Measurements from ENCODE around the gene SLC1A1.
"Not testable (repeated sequence)": the region's sequence is repeated elsewhere in the genome, so short reads cannot be mapped to it uniquely, and the experiment has no call there.

Gene SLC1A1

GRCh38 chr9:4507306-4508130 lies 17.2 kb downstream of the SLC1A1 start:
- no peak for DNase-seq

- DNase-seq = no peak
Measured at GRCh38 chr9:4508246-4508906, 18.1 kb downstream of the SLC1A1 start.

- DNase-seq = no peak
Measured at GRCh38 chr9:4508907-4509589, 18.8 kb downstream of the SLC1A1 start.

- DNase-seq = no peak
Measured at GRCh38 chr9:4509590-4509984, 19.3 kb downstream of the SLC1A1 start.

- no peak for DNase-seq
Measured at GRCh38 chr9:4510546-4511322, 20.5 kb downstream of the SLC1A1 start.

- no peak for DNase-seq
Measured at GRCh38 chr9:4514252-4515128, 24.2 kb downstream of the SLC1A1 start.

GRCh38 chr9:4515958-4516375 lies 25.7 kb downstream of the SLC1A1 start:
- no peak for DNase-seq

- DNase-seq = no peak
Measured at GRCh38 chr9:4517274-4517673, 27.0 kb downstream of the SLC1A1 start.

GRCh38 chr9:4519604-4520003 lies 29.3 kb downstream of the SLC1A1 start:
- no peak for DNase-seq

GRCh38 chr9:4520055-4520454 lies 29.8 kb downstream of the SLC1A1 start:
- no peak for DNase-seq

GRCh38 chr9:4530375-4530774 lies 40.1 kb downstream of the SLC1A1 start:
- no peak for DNase-seq

GRCh38 chr9:4530831-4531230 lies 40.6 kb downstream of the SLC1A1 start:
- DNase-seq = not testable (repeated sequence)

- DNase-seq = not testable (repeated sequence)
Measured at GRCh38 chr9:4531355-4531754, 41.1 kb downstream of the SLC1A1 start.

GRCh38 chr9:4533881-4534280 lies 43.6 kb downstream of the SLC1A1 start:
- not testable (repeated sequence) for DNase-seq

- DNase-seq = not testable (repeated sequence)
Measured at GRCh38 chr9:4536196-4536595, 45.9 kb downstream of the SLC1A1 start.

- no peak for DNase-seq
Measured at GRCh38 chr9:4537581-4537980, 47.3 kb downstream of the SLC1A1 start.

GRCh38 chr9:4538107-4538506 lies 47.8 kb downstream of the SLC1A1 start:
- DNase-seq = no peak

- no peak for DNase-seq
Measured at GRCh38 chr9:4538621-4539020, 48.4 kb downstream of the SLC1A1 start.

- no peak for DNase-seq
Measured at GRCh38 chr9:4540425-4540824, 50.2 kb downstream of the SLC1A1 start.

- DNase-seq = no peak
Measured at GRCh38 chr9:4541281-4541680, 51.0 kb downstream of the SLC1A1 start.

- DNase-seq = no peak
Measured at GRCh38 chr9:4541856-4542255, 51.6 kb downstream of the SLC1A1 start.

- DNase-seq = not testable (repeated sequence)
Measured at GRCh38 chr9:4544714-4545113, 54.4 kb downstream of the SLC1A1 start.

Measured in activated gamma-delta T cell treated with Interleukin-2 at 50 U/mL for 16 hours (primary cell).